ENCODE data around the gene TMCC3.
A peak's percentile ranks its signal among the peaks of the same experiment; 100 is the strongest.

TMCC3 gene

GRCh38 chr12:94673496-94673895 lies 23.1 kb upstream of the TMCC3 start:
- ATAC-seq (no peak), DNase-seq (no peak)

DNA sequence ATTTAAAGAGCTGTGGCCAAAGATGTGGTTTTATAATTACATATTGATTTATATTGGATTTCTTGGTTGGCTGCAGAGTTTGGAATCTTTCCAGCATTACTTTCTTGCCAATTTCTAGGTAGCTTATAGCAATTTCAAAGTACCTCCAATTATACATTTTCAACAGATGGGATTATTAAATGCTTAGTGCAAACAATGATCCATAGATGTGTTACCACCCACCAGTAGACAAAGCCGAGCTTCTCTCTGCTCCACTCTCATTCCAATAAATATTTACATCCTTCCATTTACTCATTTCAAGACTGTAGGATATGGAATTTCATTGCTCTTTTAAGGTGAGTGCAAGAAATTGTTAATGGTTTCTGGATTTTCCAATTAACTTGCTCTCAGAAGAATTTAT lies 21.6 kb upstream of the TMCC3 start:
- DNase-seq = no peak
- no peak for ATAC-seq

DNA sequence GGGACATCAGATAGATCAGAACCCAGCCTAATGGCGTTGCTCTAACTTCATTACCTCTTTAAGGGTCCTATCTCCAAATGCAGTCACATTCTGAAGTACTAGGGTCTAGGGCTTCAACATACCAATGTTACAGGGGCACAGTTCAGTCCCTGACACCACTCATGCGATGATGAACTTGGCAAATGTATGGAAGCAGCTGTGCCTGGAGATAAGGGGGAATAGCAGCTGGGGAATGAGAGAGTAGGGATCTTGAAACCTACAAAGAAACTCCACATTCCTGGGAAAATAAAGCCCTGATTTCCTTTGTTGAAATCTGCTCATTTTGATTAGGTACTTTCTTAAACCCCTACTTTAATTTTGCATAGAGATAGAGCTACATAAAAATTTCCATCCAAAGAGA lies 20.5 kb upstream of the TMCC3 start:
- DNase-seq = no peak
- no peak for ATAC-seq

DNA sequence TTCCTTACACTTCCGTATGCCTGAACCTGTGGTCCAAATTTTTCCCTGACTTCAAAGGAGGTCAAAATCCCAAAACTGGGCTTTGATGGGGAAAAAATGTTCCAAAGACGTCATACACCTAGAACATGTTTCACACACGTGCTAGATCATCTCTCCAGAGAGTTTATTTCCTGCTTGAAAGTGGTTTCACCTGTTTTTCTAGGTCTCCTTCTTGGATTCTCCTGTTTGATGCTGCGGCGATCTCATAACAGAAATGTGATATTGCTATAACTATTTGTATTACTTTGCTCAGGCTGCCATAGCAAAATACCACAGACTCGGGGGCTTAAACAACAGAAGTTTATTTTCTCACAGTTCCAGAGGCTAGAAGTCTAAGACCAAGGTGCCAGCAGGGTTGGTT lies 19.7 kb upstream of the TMCC3 start:
- no peak for DNase-seq
- ATAC-seq = no peak

GRCh38 chr12:94667031-94667540 lies 16.7 kb upstream of the TMCC3 start:
- no peak for ATAC-seq
- no peak for DNase-seq

- ATAC-seq (no peak), DNase-seq (no peak)
These were observed 15.8 kb upstream of the TMCC3 start for GRCh38 chr12:94666158-94666557.

DNA sequence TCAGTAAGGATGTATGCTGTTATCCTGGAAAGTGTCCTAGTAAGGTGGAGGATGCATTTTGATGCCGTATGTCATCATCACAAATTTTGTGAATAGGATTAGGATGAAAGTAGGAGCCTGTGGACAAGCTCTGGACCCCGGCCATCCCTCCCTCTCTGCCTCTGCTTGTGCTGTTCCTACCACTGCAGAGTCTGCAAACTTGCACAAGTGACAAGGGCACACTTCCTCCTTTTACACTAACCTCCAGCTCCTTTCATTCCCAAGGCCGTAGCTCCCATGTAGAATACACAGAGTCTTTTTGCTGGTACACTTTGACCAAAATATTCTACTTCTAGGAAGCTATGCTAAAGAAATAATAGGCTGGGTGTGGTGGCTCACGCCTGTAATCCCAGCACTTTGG lies 13.3 kb upstream of the TMCC3 start:
- DNase-seq (no peak), ATAC-seq (no peak)

GRCh38 chr12:94663071-94663470 lies 12.7 kb upstream of the TMCC3 start:
- DNase-seq (no peak), ATAC-seq (no peak)

- DNase-seq (no peak), ATAC-seq (no peak)
These were observed 10.1 kb upstream of the TMCC3 start for GRCh38 chr12:94660436-94660835.

DNA sequence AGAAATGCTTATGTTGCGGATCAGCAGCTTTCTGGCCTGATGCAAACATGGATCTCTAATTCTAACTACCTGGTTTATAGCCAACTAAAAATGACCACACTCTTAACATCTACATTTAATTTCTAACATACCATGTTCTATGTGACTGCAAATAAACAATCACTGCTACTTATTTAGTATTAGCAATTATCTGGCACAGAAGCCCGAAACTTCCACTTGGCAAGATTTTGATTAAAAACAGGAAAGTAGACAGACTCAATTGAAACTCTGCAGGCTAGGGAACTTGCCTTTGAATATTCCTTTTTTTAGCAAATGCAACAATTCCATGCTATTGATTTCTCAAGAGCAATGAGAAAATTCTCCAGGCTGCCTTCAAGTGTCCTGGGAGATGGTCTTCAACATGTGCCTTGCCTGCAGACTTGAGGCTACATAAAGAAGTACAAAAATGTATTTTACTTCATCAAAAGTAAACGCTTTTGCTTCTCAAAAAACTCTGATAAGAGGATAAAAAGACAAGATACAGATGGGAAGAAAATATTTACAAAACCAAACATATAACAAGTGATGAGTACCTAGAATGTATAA lies 9.1 kb upstream of the TMCC3 start:
- ATAC-seq (no peak), DNase-seq (no peak)

DNA sequence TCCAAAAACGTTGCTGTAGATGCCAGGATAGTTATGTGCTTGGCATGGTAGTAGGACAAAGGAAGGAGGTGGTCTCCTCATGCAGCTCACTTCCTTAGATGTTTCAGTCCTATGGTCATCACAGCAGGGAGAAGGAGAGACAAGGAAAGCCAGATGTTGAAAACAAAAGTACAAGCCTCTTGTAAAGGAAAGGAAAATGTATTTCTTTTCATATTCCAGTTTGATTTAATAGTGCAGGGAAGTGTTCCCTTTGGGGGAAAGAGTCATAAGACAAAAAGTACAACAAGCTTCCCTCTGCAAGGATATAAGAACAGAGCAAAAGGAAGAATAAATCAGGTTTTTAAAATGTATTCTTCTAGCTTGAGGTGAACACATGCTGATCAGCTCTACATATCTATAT lies 8.6 kb upstream of the TMCC3 start:
- ATAC-seq (no peak), DNase-seq (no peak)

DNA sequence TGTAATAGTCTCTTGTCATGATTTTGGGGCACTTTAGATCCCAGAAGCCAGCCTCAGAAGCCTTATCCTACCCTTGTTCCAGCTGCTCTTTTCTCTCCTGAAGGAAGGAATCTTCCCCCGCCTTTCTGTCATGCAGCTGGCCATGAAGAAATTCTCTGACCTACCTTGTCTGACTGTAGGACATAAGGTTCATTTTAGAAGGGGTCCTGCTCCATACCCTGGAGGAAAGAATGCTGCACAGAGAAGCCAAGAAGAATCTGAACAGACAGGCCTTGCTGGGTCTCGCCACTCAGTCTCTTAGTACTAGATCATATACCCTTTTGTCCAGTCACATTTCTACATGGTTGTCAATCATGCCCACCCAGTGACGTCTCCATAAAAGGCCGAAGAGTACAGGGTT lies 6.2 kb upstream of the TMCC3 start:
- DNase-seq (no peak), ATAC-seq (no peak)

- DNase-seq = peak; percentile 41
- peak; percentile 64 for ATAC-seq
These were observed 811 bp downstream of the TMCC3 start for GRCh38 chr12:94649349-94650142.

DNA sequence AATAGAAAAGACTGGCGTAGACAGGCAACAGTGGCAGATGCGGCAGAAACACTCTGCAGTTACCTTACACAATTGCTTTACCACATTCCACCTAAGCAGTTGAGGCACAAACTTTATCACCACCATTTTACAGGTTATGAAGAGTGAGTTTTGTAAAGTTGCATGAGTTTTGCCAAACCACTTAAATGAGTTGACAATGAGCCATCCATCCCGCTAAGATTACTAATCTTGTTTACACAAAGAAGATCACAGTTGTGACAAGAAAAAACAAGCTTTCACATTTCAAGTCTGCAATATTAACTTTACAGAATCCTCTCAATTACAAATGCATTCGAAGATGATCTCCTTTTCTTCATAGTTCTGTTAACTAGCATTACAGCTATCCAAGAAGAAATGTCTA lies 1.8 kb downstream of the TMCC3 start:
- no peak for ATAC-seq

GRCh38 chr12:94644141-94644979 lies 6.0 kb downstream of the TMCC3 start:
- ATAC-seq (peak; percentile 51), DNase-seq (peak; percentile 22)

More for the DNA sequence above, 1.8 kb downstream of the TMCC3 start:
- DNase-seq = no peak

GRCh38 chr12:94643606-94644005 lies 6.8 kb downstream of the TMCC3 start:
- ATAC-seq = no peak

DNA sequence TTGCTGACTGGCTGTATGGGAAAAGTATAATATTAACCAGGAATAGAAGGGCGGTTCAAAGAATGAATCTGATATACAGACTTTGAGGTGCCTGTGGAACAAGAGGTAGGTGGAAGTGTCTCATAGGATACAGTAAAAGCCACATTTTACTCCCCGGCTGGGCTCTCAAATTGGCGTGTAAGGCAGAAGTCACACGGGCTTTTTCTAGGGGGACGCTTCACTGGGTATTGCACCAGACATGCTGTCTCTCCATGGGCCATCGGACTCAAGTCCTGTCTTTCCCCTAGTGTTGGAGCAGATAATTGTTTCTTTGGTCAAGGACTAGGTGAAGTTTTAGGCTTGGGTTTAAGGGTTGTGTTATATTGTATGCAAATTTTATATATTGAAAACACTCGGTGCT lies 9.1 kb downstream of the TMCC3 start:
- ATAC-seq (no peak), DNase-seq (no peak)

More at GRCh38 chr12:94643606-94644005, 6.8 kb downstream of the TMCC3 start:
- DNase-seq = no peak

DNA sequence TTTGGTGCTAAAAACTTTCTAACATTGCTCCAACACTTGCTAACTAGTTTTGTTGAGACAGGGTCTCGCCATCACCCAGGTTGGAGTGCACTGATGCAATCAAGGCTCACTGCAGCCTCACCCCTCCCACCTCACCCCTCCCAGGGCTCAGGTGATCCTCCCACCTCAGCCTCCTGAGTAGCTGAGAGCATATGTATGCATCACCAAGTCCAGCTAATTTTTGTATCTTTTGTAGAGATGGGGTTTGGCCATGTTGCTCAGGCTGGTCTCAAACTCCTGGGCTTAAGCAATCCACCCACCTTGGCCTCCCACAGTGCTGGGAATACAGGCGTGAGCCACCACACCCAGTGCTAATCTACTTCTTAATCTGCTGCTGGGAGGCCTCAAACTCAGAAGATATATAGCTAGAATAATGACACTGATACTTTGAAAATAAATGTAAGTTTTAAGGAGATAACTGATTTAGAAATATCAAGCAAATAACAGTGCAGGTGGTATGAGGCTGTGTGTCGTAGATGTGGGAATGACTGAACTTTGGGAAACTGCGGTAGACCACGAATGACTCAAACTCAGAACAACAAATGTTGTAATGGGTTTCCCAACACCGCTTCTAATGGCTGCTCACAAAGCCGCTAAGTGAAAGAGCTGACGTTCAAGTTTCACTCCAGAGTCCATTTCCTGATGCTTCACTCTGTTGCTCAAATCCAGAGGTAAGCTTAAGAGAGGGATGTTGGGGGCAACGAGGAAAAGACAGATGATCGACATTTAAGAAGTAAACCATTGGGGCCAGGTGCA lies 10.0 kb downstream of the TMCC3 start:
- ATAC-seq = peak; percentile 79

DNA sequence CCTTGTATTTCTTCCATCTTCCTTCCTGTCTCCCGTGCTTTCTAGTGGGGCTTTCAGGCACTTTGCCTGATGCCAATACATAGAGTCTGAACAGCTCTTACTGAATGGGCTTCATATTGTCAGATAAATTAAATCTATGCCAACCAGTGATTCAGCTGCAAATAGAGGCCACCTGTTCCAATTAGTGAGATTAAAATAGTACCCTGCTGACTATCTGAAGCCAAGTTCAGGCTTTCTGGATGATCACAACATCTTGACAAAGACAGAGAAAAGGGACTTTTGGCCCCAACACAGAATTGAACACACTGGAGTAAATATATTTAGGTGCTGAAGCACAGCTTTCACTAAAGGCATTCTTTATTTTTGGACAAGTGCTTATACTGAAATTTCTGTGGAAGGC lies 11.8 kb downstream of the TMCC3 start:
- DNase-seq (no peak), ATAC-seq (no peak)

More for the DNA sequence above, 10.0 kb downstream of the TMCC3 start:
- peak; percentile 51 for DNase-seq

DNA sequence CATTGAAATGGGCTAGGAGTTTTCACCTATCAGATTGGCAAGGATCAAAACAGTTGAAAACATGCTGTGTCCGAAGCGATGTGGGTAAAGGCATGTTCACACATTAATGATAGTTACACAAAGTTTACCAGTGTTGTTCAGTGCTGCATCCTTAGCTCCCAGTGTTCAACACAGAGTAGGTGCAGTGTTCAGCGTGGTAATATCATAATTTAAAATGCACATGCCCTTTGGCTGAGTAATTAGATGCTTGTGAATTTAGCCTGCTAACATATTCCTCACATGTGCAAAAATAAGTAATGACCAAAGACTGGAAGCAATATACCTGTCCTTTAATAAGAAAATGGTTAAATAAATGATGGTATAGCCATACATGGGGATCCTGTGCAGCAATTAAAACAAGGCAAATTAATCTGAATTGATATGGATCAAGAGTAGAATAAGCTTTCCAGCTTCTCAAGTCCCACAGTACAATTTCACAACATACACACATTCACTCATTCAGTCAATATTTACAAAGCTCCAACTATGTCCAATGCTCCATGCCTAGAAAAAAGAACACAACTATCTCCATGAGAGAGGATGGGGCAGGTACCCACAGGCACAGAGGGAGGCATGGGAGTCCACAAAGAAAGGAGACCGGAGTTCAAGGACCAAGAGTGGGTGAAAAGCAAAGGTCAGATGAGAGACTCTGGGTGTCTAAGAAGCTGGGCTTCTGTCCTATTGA lies 12.8 kb downstream of the TMCC3 start:
- ATAC-seq = no peak

GRCh38 chr12:94636462-94637085 lies 13.8 kb downstream of the TMCC3 start:
- ATAC-seq (no peak), DNase-seq (no peak)

More for the DNA sequence above, 12.8 kb downstream of the TMCC3 start:
- no peak for DNase-seq

Measured in stimulated activated naive CD8-positive, alpha-beta T cell treated with anti-CD3 and anti-CD28 coated beads, Interleukin-15, Interleukin-2, amounts not matched to agents 100 U/mL and 50 U/mL, for 24 hours (primary cell).